Aorta (tissue), 5 donors: ENCODE measurements around the gene PCBP3. TPM values are rescaled to one million over a fixed set of nuclear protein-coding genes. Genes with fewer than 3 reads are reported as not detected.

ENCODE experiments used
- ATAC-seq: fragments of 200-7000 bp; cut with Tn5 transposase; one replicate; pipeline ENCODE4 v1.9.1; 2022; ENCODE audit warnings: moderate library complexity; ENCODE audit not compliant: low FRiP score
- DNase-seq, 2 donors: peaks; one replicate each; pipeline ENCODE4 v3.0.0-alpha.2; 2020
- H3K27ac ChIP-seq, 2 donors: one replicate each; pipeline ENCODE4 v1.5.1; 2013; ENCODE audit warnings: low read length in 2 of 2, mild to moderate bottlenecking in 2 of 2, moderate library complexity in 2 of 2, control low read depth in 1 of 2, inconsistent platforms in 1 of 2, low read depth in 1 of 2
- H3K27me3 ChIP-seq, 2 donors: one replicate each; pipeline ENCODE4 v1.6.1; 2013; ENCODE audit warnings: control low read depth in 1 of 2, low read length in 1 of 2, mild to moderate bottlenecking in 1 of 2, moderate library complexity in 1 of 2; ENCODE audit not compliant: insufficient read depth in 2 of 2, control insufficient read depth in 1 of 2
- H3K36me3 ChIP-seq, 2 donors: one replicate each; pipeline ENCODE4 v1.6.1; 2013; ENCODE audit warnings: control low read depth in 1 of 2, low read length in 1 of 2, mild to moderate bottlenecking in 1 of 2; ENCODE audit not compliant: insufficient read depth in 2 of 2, control insufficient read depth in 1 of 2
- H3K4me1 ChIP-seq, 2 donors: one replicate each; pipeline ENCODE4 v1.6.1; 2013; ENCODE audit warnings: low read length in 2 of 2, control low read depth in 1 of 2, mild to moderate bottlenecking in 1 of 2, moderate library complexity in 1 of 2; ENCODE audit not compliant: insufficient read depth in 2 of 2, control insufficient read depth in 1 of 2
- H3K4me3 ChIP-seq, 2 donors: one replicate each; pipeline ENCODE4 v1.5.1; 2013; ENCODE audit warnings: low read length in 2 of 2, control low read depth in 1 of 2, mild to moderate bottlenecking in 1 of 2
- H3K9me3 ChIP-seq: one replicate; pipeline ENCODE4 v1.6.1; 2013; ENCODE audit warnings: mild to moderate bottlenecking, low read length; ENCODE audit not compliant: control insufficient read depth
- WGBS, 2 donors: extraction: QIAGEN DNeasy Blood & Tissue Kit; methylation state at CpG; one replicate each; pipeline ENCODE4 v1.1.7; 2013; 5-methylcytosine and 5-hydroxymethylcytosine counted together
- intact Hi-C, 2 donors: fragments of 100-400 bp; cut with DNase I; formaldehyde crosslinking; loops; one replicate each; pipeline versions ENCODE4 v1.14.2 to v1.15.0; 2022
- polyA plus RNA-seq, 2 donors: library from polyadenylated mRNA; stranded (reverse); fragments of 200-250 nt; gene quantifications; one replicate each; pipeline ENCODE4 v1.2.3, GENCODE V29; 2013
- total RNA-seq, 2 donors: library from RNA; stranded (reverse); fragmentation: NEBNext Ultra II Directional; extraction: Animal tissue kit (Norgen Biotek cat#: 25700); gene quantifications; one replicate each; pipeline ENCODE4 v1.2.1, GENCODE V29; 2021
- donor health status: healthy with polysubstance abuse.
- donor health status: Bipolar disorder and iron deficiency.
- donor health status: DM: no; HTN: no; CAD: no.
- donor health status: DM: no; HTN: no; CAD: no.
- donor health status: DM: yes; HTN: yes; CAD: no.

PCBP3 gene
- total and polyA plus RNA-seq, 4 donors = 3.6 to 15.0 (median 7.0) TPM; not detected in 1

DNA sequence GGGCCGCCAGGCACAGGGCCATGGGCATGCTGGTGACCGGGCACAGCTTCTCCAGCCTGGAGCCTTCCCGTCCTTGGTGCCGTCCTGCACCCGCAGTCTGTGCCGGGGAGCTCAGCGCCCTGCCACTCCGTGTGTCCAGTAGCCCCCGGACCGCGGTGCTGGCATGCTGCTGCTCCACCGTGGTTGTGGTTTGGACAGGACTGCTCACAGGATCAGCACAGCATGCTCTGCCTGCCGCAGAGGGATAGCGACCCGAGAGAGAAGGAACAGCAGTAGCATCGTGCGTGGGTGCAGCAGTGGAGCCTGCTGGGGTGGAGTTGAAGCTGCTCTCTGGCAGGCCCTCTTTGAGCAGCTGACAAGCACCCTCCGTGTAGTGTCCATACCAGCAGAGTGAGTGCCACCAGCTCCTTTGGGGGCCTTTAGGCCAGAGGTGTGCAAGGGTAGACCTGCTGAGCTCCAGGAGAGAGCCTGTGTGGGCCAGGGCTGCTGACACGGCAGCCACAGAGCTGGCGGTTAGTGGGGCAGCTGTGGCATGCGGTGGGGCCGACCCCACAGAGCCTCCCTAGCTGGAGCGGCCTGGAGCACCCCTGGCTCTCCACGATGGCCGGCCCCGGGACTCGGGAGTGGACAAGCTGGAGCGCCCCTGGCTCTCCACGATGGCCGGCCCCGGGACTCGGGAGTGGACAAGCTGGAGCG is 6.4 kb upstream of the PCBP3 start:
- no peak for ATAC-seq
- 58 to 76% methylated on average over 25 to 31 of the region's 33 CpGs for WGBS, 2 donors

DNA sequence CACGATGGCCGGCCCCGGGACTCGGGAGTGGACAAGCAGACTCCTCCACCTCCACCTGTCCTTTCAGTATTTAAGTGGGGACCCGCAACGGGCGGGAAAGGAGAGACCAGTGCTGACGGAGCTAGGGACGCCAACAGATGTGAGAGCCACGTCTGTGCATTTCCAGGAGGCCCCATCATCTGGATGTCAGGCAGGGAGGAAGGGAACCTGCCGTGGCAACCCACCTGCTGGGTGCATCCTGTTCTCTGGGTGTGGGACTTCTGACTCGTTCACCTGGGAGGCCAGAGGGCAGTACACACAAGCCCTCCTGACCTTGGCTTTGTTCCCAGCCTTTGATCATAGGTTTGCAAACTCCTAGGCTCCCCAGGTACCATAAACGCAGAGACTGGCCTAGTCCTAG is 5.6 kb upstream of the PCBP3 start:
- Histone ChIP-seq H3K36me3 (no peaks in the 10 kb centered on the region), H3K4me1 (no peaks in the 10 kb centered on the region), H3K27ac (no peak overlapping the region), H3K9me3 (no peaks in the 10 kb centered on the region), H3K4me3 (no peak overlapping the region), H3K27me3 (no peaks in the 10 kb centered on the region)
- peak in 1 of 2 donors; percentile 58 for DNase-seq
- intact Hi-C loops = no loop called here
- WGBS, 2 donors = 90% methylated on average over 13 of the region's 13 CpGs
- ATAC-seq = no peak

More for the DNA sequence above, 6.4 kb upstream of the PCBP3 start:
- Histone ChIP-seq H3K27ac (no peak overlapping the region), H3K4me3 (no peak overlapping the region), H3K27me3 (no peaks in the 10 kb centered on the region), H3K9me3 (no peaks in the 10 kb centered on the region), H3K4me1 (no peaks in the 10 kb centered on the region), H3K36me3 (no peaks in the 10 kb centered on the region)
- DNase-seq = peak in 1 of 2 donors; percentile 71
- intact Hi-C loops = no loop called here

DNA sequence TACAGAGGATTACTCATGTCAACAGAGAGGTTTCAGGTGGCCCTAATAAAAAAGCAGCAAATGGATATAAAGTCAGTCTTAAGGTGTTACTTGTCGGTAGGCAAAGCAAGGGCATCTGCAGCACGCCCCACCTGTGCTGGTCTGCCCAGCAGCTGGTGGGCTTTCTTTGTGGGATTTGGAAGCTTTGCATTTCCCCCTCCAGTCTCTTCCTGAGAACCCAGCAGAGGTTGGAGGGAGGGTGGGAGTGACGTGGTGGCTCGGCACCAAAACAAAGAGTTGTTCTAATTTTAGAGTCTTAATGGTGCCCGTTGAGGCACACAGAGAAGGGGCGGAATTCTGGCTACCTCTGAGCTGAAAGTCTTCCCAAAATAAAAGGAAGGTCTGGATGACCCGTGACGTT is 4.8 kb upstream of the PCBP3 start:
- H3K4me1 ChIP-seq = no peaks in the 10 kb centered on the region
- no peaks in the 10 kb centered on the region for H3K9me3 ChIP-seq
- intact Hi-C loops = no loop called here
- H3K27me3 ChIP-seq = no peaks in the 10 kb centered on the region
- no peaks in the 10 kb centered on the region for H3K36me3 ChIP-seq
- WGBS, 2 donors = 11 to 15% methylated on average over 8 of the region's 8 CpGs
- no peak for ATAC-seq
- peak in 1 of 2 donors; percentile 26 for DNase-seq
- H3K27ac ChIP-seq = no peak overlapping the region
- H3K4me3 ChIP-seq = no peak overlapping the region

DNA sequence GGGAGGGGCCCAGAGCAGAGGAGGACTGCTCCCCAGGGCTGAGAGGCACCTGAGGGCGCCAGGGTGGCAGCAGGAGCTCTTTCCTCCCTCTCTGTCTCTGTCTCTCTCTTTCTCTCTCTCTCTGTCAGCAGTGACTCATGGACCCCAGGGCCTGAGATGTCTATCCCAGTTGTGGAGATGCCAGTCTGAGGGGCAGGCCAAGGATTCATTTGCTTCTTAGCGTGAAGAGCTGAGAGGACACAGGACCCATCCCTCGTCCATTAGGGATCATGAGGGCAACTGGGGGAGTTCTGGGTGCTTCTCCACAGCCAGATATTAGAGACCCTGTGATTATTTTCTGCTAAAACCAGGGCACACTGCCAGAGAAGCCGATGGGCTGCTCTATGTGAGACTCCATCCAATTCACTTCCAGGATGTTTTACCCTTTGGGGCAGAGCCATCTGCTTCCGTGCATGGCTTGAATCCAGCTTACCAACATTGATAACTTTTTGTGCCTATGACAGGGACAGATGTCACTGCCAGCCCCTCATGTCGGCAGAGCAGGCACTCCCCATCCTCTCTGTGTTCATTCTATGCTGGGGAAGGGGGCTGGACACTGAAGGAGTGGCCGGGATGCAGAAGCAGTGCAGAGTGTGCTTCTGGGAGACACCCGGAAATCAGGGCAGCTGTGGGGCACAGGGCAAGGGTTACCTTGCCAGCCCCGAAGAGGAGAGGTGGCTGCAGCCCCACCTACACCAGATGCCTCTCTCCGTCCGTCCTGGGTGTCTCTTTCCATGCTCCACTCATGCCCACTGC is 4.1 kb upstream of the PCBP3 start:
- Histone ChIP-seq H3K27ac (no peak overlapping the region), H3K9me3 (no peaks in the 10 kb centered on the region), H3K4me3 (no peak overlapping the region), H3K27me3 (no peaks in the 10 kb centered on the region), H3K36me3 (no peaks in the 10 kb centered on the region), H3K4me1 (no peaks in the 10 kb centered on the region)
- ATAC-seq (no peak), DNase-seq (no peak)
- 50 to 53% methylated on average over 11 of the region's 11 CpGs for WGBS, 2 donors
- intact Hi-C loops = no loop called here

DNA sequence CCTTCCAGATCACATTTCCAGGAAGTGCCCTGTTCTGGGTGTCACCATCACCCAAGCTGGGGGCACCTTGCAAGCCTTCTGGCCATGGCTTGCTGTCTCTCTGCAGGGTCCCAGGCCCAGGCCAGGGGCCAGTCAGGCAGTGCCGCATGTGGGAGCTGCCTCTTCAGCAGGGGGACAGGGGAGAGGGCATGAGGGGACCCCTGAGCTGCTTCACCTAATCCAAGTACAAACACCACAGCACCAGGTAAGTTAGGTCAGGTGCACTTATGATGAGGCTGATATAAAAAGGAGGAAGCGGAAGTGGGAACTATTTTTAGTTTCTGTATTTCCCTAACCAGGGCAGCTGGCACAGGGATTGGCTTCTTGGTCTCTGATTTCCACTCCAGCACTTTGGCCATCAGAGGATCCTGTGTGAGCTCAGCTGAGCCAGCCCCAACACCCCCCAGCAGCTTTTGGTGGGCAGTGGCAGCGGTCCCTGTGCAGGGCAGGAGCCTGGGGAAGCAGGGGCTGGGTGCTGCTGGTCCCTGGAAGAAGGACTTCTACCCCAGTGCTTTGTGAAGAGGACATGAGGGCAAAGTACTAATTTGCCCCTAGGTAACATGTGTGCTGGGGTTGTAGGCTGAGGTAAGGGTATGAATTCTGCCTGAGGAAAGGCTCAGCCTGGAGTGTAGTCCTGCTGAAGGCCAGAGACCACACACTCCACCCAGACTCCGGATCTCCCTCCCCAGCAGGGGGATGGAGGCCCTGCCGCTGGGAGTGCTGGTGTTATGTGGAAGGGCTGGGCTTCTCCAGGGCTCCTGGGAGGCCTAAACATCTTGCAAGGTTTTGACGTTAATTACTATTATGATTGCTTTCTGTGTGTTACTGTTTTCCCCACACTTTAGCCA is 3.3 kb upstream of the PCBP3 start:
- Histone ChIP-seq H3K36me3 (no peaks in the 10 kb centered on the region), H3K4me1 (no peaks in the 10 kb centered on the region), H3K27me3 (no peaks in the 10 kb centered on the region), H3K4me3 (no peak overlapping the region), H3K27ac (no peak overlapping the region), H3K9me3 (no peaks in the 10 kb centered on the region)
- DNase-seq (no peak), ATAC-seq (no peak)
- intact Hi-C loops = no loop called here
- 52% methylated on average over 6 of the region's 6 CpGs for WGBS, 2 donors

DNA sequence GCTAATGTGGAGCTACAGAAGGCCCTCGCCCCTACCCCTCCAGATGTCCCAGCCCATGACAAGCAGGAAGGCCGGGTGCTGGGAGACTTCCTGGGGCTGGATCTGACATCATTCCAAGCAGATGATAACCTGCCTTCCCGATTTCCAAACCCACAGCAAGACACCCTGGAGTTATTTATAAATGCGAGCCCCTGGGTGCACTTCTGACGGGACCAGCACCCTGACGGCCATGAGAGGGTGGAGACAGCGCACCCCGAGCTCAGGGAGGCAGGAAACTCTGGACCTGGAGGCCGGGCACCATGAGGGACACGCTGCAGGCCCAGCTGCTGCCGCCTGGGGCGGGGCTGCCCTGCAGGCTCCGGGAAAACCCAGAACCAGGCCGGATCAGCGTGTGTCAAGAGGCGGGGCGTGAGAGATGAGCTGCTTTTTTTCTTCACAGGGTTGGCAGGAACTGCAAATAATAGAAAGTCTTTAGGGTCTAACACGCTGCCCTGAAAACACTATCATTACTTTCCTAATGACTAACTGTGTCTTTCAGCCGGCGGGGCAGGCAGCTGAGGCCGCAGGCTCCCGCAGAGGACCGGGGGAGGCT is 2.5 kb upstream of the PCBP3 start:
- no peak overlapping the region for H3K4me3 ChIP-seq
- intact Hi-C loops = no loop called here
- no peak for DNase-seq
- H3K36me3 ChIP-seq = no peaks in the 10 kb centered on the region
- no peaks in the 10 kb centered on the region for H3K9me3 ChIP-seq
- 89 to 91% methylated on average over 23 of the region's 23 CpGs for WGBS, 2 donors
- ATAC-seq = no peak
- no peaks in the 10 kb centered on the region for H3K4me1 ChIP-seq
- H3K27me3 ChIP-seq = no peaks in the 10 kb centered on the region
- no peak overlapping the region for H3K27ac ChIP-seq

DNA sequence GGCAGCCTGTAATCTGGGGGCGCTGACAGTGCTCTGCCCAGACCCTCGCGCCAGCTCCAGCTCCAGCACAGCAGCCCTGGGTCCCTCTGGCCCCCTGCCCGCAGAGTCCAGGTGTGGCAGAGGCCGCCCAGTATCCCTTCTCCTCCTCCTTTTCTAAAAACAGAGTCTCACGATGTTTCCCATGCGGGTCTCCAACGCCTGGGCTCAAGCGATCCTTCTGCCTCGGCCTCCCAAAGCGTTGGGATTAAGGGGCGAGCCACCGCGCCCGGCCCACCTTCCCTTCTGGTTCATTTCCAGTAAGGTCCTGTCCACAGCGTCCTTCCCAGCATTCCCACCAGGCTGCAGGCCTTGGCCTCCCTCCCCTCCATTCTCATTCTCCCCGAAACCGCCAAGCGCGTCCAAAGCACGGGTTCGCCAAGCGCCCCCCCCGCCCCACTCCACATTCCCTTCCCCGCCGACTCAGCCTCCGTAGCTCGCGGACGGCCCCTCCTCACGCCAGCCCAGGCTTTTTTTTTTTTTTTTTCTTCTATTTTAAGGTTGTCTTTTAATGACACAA is 2.0 kb upstream of the PCBP3 start:
- Histone ChIP-seq H3K27ac (no peak overlapping the region), H3K4me1 (no peaks in the 10 kb centered on the region), H3K9me3 (no peaks in the 10 kb centered on the region), H3K36me3 (no peaks in the 10 kb centered on the region), H3K27me3 (no peaks in the 10 kb centered on the region), H3K4me3 (no peak overlapping the region)
- DNase-seq (no peak), ATAC-seq (no peak)
- intact Hi-C loops = no loop called here
- WGBS, 2 donors = 69 to 80% methylated on average over 30 to 31 of the region's 31 CpGs

DNA sequence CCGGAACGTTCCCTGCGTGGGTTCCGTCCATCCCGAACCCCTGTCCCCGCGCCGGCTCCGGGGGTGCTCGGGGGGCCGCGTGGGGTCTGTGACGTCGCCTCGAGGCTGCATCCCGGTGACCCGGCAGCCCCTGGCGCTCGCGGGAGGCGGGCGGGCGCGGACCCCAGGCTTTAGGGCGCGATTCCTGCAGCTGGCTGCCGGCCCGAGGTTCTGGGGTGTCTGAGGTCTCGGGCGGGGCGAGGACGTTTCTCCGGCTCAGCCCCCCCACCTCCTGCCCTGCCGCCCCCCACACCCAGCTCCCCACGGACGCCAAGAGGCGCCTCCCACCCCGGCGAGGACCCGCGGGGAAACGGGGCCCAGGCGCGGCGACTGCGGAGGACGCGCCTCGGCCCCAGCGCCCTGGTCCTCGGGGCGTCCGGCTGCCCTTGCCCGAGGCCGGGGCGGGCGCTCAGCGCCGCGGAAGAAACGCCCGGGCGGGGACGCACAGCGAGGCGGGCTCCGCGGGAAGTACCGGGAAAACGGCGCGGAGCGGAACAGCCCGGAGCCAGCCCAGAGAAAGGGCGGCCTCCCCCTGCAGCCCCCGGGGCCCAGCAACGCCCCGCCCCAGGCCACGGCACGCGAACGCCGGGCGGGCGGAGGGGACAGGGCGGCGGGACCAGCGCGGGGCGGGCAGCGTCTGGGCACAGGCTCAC is 1.3 kb upstream of the PCBP3 start:
- ATAC-seq = peak; percentile 2
- intact Hi-C loops = no loop called here
- Histone ChIP-seq H3K36me3 (no peaks in the 10 kb centered on the region), H3K27ac (no peak overlapping the region), H3K9me3 (no peaks in the 10 kb centered on the region), H3K4me3 (no peak overlapping the region), H3K4me1 (no peaks in the 10 kb centered on the region), H3K27me3 (no peaks in the 10 kb centered on the region)
- 14% methylated on average over 70 to 91 of the region's 91 CpGs for WGBS, 2 donors
- peak in 1 of 2 donors; percentile 57 for DNase-seq
